SU-DHL-6 (cell line): Measurements from ENCODE around the gene PDE3B.
"Not testable (repeated sequence)": the region's sequence is repeated elsewhere in the genome, so short reads cannot be mapped to it uniquely, and the experiment has no call there.

Source experiments
- H2AFZ ChIP-seq: fragments of 200-600 bp; sonication (generic); 2 replicates; pipeline ENCODE4 v1.6.1; 2014; ENCODE audit warnings: low read depth, mild to moderate bottlenecking, moderate library complexity, mixed read lengths, antibody characterized with exemption, low read length; ENCODE audit not compliant: severe bottlenecking
- H3F3A ChIP-seq: fragments of 200-600 bp; shearing (Covaris generic); 2 replicates; pipeline ENCODE4 v1.6.0; 2016; ENCODE audit warnings: antibody characterized with exemption, mild to moderate bottlenecking; ENCODE audit not compliant: insufficient read depth
- H3K27ac ChIP-seq: fragments of 200-600 bp; sonication (generic); 2 replicates; pipeline ENCODE4 v1.5.1; 2016; ENCODE audit warnings: low read depth, mild to moderate bottlenecking, low read length, moderate library complexity, mixed read lengths
- H3K27me3 ChIP-seq: fragments of 200-600 bp; sonication (generic), shearing (Covaris generic); 2 replicates; pipeline ENCODE4 v1.6.0; 2014; ENCODE audit warnings: mild to moderate bottlenecking, low read length
- H3K36me3 ChIP-seq: fragments of 200-600 bp; sonication (generic); 2 replicates; pipeline ENCODE4 v1.6.1; 2014; ENCODE audit warnings: mild to moderate bottlenecking, low read length, mixed read lengths
- H3K4me2 ChIP-seq: fragments of 300-600, 200-600 bp; shearing (Covaris generic), sonication (generic); 2 replicates; pipeline ENCODE4 v1.6.0; 2014; ENCODE audit warnings: low read length, low read depth, mild to moderate bottlenecking; ENCODE audit not compliant: poor library complexity, severe bottlenecking
- H3K4me3 ChIP-seq: fragments of 200-600 bp; sonication (generic); 2 replicates; pipeline ENCODE4 v1.5.1; 2014; ENCODE audit warnings: antibody characterized with exemption, low read length, mild to moderate bottlenecking, mixed read lengths; ENCODE audit not compliant: insufficient read depth, poor library complexity, severe bottlenecking
- H3K79me2 ChIP-seq: fragments of 200-600 bp; sonication (generic); 2 replicates; pipeline ENCODE4 v1.6.1; 2014; ENCODE audit warnings: mild to moderate bottlenecking, low read length, moderate library complexity; ENCODE audit not compliant: insufficient read depth
- H3K9ac ChIP-seq: fragments of 200-600 bp; sonication (generic); 2 replicates; pipeline ENCODE4 v1.7.0; 2014; ENCODE audit warnings: mild to moderate bottlenecking, low read length
- H3K9me2 ChIP-seq: fragments of 200-600 bp; sonication (generic); replicated peaks from 2 replicates; pipeline ENCODE4 v1.6.1; 2014; ENCODE audit warnings: low read length; ENCODE audit not compliant: insufficient read depth
- H3K9me3 ChIP-seq: fragments of 200-600 bp; sonication (generic); 2 replicates; pipeline ENCODE4 v1.6.1; 2014; ENCODE audit warnings: low read length, mixed read lengths; ENCODE audit not compliant: insufficient read depth
- H4K20me1 ChIP-seq: fragments of 200-600 bp; sonication (generic); 2 replicates; pipeline ENCODE4 v1.6.1; 2014; ENCODE audit warnings: low read depth, mild to moderate bottlenecking, antibody characterized with exemption, low read length, moderate library complexity, mixed read lengths
- EZH2phosphoT487 ChIP-seq: fragments of 200-600 bp; sonication (generic), shearing (Covaris generic); conservative IDR thresholded peaks from 2 replicates; pipeline ENCODE4 v1.6.1; 2018; ENCODE audit warnings: mild to moderate bottlenecking, antibody characterized with exemption, low read length, moderate library complexity, mixed read lengths
- TF ChIP-seq, protein P1 (sequence below): fragments of 200-600 bp; sonication (generic); IDR thresholded peaks from one replicate; pipeline ENCODE4 v1.5.1; 2017; ENCODE audit warnings: antibody characterized with exemption, mild to moderate bottlenecking, low read length, moderate library complexity; ENCODE audit not compliant: insufficient read depth, poor library complexity, severe bottlenecking

PDE3B gene

DNA sequence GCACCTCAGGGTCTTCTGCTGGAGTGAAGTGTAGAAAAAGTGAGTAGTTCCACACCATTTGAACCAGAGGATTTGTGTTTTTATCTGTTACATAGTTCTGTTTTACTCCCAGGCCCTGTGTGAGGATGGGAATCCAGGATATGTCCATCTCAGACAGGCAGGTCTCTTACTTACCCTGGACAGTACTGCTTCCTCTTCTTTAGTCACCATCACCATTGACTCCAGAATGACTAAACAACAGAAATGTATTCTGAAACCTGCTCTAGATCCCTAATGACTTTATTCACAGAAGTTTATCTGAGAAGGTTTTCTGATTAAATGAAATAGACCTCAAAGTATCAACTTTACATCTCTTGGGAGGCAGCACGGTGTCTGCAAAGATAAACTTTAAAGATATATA lies 214.8 kb downstream of the PDE3B start:
- H3K9me3 ChIP-seq = no peaks in the 10 kb centered on the region
- H3K9me2 ChIP-seq = no peaks in the 10 kb centered on the region

GRCh38 chr11:14860511-14860910 lies 216.9 kb downstream of the PDE3B start:
- Histone ChIP-seq H3K27me3 (no peaks in the 10 kb centered on the region), H3F3A (no peaks in the 10 kb centered on the region), H3K36me3 (no peaks in the 10 kb centered on the region), H3K4me3 (no peak overlapping the region), H3K9me3 (no peaks in the 10 kb centered on the region), H4K20me1 (no peaks in the 10 kb centered on the region), H3K9ac (no peak overlapping the region), H3K9me2 (no peaks in the 10 kb centered on the region), H3K27ac (no peak overlapping the region), H3K4me2 (no peak overlapping the region), H2AFZ (no peak overlapping the region), H3K79me2 (no peaks in the 10 kb centered on the region)
- no peak for TF ChIP-seq EZH2phosphoT487

More for the DNA sequence above, 214.8 kb downstream of the PDE3B start:
- Histone ChIP-seq H2AFZ (no peak overlapping the region), H3K4me3 (no peak overlapping the region), H3K27ac (no peak overlapping the region), H3K36me3 (no peaks in the 10 kb centered on the region), H3K27me3 (no peaks in the 10 kb centered on the region), H4K20me1 (no peaks in the 10 kb centered on the region), H3K9ac (no peak overlapping the region), H3F3A (no peaks in the 10 kb centered on the region), H3K4me2 (no peak overlapping the region), H3K79me2 (no peaks in the 10 kb centered on the region)
- TF ChIP-seq, protein P1, sequence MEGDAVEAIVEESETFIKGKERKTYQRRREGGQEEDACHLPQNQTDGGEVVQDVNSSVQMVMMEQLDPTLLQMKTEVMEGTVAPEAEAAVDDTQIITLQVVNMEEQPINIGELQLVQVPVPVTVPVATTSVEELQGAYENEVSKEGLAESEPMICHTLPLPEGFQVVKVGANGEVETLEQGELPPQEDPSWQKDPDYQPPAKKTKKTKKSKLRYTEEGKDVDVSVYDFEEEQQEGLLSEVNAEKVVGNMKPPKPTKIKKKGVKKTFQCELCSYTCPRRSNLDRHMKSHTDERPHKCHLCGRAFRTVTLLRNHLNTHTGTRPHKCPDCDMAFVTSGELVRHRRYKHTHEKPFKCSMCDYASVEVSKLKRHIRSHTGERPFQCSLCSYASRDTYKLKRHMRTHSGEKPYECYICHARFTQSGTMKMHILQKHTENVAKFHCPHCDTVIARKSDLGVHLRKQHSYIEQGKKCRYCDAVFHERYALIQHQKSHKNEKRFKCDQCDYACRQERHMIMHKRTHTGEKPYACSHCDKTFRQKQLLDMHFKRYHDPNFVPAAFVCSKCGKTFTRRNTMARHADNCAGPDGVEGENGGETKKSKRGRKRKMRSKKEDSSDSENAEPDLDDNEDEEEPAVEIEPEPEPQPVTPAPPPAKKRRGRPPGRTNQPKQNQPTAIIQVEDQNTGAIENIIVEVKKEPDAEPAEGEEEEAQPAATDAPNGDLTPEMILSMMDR = no peak
- TF ChIP-seq EZH2phosphoT487 = no peak

DNA sequence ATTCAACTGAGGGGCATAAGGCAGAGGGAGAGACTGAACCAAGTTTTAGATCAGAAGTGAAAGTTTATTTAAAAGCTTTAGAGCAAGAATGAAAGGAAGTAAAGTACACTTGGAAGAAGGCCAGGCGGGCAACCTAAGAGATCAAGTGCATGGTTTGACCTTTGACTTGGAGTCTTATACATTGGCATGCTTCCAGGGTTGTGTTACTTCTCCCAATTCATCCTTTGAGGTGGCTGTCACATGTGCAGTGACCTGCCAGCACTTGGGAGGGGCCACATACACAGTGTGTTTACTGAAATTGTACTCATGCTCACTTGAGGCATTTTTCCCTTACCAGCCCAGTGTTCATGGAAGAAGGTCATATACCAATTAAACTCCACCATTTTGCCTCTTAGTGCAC lies 218.1 kb downstream of the PDE3B start:
- Histone ChIP-seq H3K27ac (no peak overlapping the region), H4K20me1 (no peaks in the 10 kb centered on the region), H3K27me3 (no peaks in the 10 kb centered on the region), H3K4me2 (no peak overlapping the region), H3K9ac (no peak overlapping the region), H3F3A (no peaks in the 10 kb centered on the region), H3K79me2 (no peaks in the 10 kb centered on the region), H3K9me3 (no peaks in the 10 kb centered on the region), H2AFZ (no peak overlapping the region), H3K9me2 (no peaks in the 10 kb centered on the region), H3K4me3 (no peak overlapping the region), H3K36me3 (no peaks in the 10 kb centered on the region)
- no peak for TF ChIP-seq EZH2phosphoT487
- TF ChIP-seq, protein P1 = no peak

- not testable (repeated sequence) for H4K20me1 ChIP-seq, H3K36me3 ChIP-seq, H3K9ac ChIP-seq, H3K27ac ChIP-seq, H3K79me2 ChIP-seq, H3K4me2 ChIP-seq, H3K9me2 ChIP-seq, H3K9me3 ChIP-seq, H3K27me3 ChIP-seq, H3F3A ChIP-seq, H3K4me3 ChIP-seq, H2AFZ ChIP-seq
Observed at GRCh38 chr11:14863775-14864174, 220.2 kb downstream of the PDE3B start.
